T-helper 9 cell (primary cell): ENCODE results near the gene NFATC1.

Experiments used
- DNase-seq: peaks from one replicate; pipeline ENCODE4 v3.0.0-alpha.2; 2020

The NFATC1 gene

GRCh38 chr18:79578396-79579260 is 182.9 kb downstream of the NFATC1 start:
- no peak for DNase-seq
